HCT116 (cell line): ENCODE data around the gene XPOT. TPM values are rescaled to one million over a fixed set of nuclear protein-coding genes. Genes with fewer than 3 reads are reported as not detected.

Experiments used
- ATAC-seq: fragments of 200-7000 bp; cut with Tn5 transposase; 2 replicates; pipeline ENCODE4 v1.9.1; 2020; ENCODE audit warnings: mild to moderate bottlenecking, moderate library complexity
- BruUV-seq: library from RNA; stranded (reverse); fragments of 400-500 nt; replicated peaks from 2 replicates; lab custom pipeline; 2021; lab: Mats Ljungman, UMichigan
- CTCF ChIA-PET: fragments of 300-600 bp; sonication (Branson Sonifier 250); formaldehyde crosslinking; loops from one replicate; lab custom pipeline; 2021; ENCODE audit warnings: antibody characterized with exemption; lab: Charles Lee
- POLR2A ChIA-PET: fragments of 300-600, 350-600 bp; sonication (Branson Sonifier 250); formaldehyde crosslinking; loops from one replicate; lab custom pipeline; 2021; ENCODE audit warnings: antibody characterized with exemption; lab: Charles Lee
- RAD21 ChIA-PET, 2 experiments: fragments of 300-600 bp; sonication (Branson Sonifier 250); formaldehyde crosslinking; loops; one replicate each; lab custom pipeline; 2023; ENCODE audit warnings: low total read pairs in 2 of 2; ENCODE audit not compliant: uncharacterized antibody in 2 of 2, unreplicated experiment in 2 of 2, low non-redundant PET in 1 of 2; lab: Charles Lee
- DNase-seq: peaks from one replicate; pipeline ENCODE4 v3.0.0-alpha.2; 2010; ENCODE audit warnings: low read depth, low spot score
- H2AFZ ChIP-seq: fragments of 200-600 bp; shearing (Covaris generic), sonication (generic); 2 replicates; pipeline ENCODE4 v1.6.1; 2017; ENCODE audit warnings: low read depth, mixed run types, mixed read lengths, antibody characterized with exemption, low read length; ENCODE audit not compliant: poor library complexity, severe bottlenecking
- H3K27ac ChIP-seq: 2 replicates; pipeline ENCODE4 v1.5.1; 2012; ENCODE audit warnings: low read depth, low read length
- H3K27me3 ChIP-seq: fragments of 200-600 bp; sonication (generic); 2 replicates; pipeline ENCODE4 v1.6.1; 2016; ENCODE audit warnings: mixed run types, low read length, mixed read lengths; ENCODE audit not compliant: insufficient read depth
- H3K36me3 ChIP-seq, 2 experiments: fragments of 200-500 bp in 1 of 2; fragments of 200-600 bp in 1 of 2; sonication (Bioruptor generic) in 1 of 2; sonication (generic) in 1 of 2; 2 replicates each; pipeline versions ENCODE4 v1.5.1 to v1.6.1; 2014 to 2016; ENCODE audit warnings: low read length in 2 of 2, inconsistent platforms in 1 of 2, mixed read lengths in 1 of 2, mixed run types in 1 of 2; ENCODE audit not compliant: insufficient read depth in 2 of 2, control insufficient read depth in 1 of 2
- H3K4me1 ChIP-seq, 2 experiments: fragments of 200-600 bp in 1 of 2; sonication (generic) in 1 of 2; 2 replicates each; pipeline versions ENCODE4 v1.5.1 to v1.6.1; 2012 to 2017; ENCODE audit warnings: low read length in 2 of 2, inconsistent platforms in 1 of 2, mild to moderate bottlenecking in 1 of 2, mixed read lengths in 1 of 2, mixed run types in 1 of 2, moderate library complexity in 1 of 2; ENCODE audit not compliant: insufficient read depth in 2 of 2, control insufficient read depth in 1 of 2
- H3K4me2 ChIP-seq: fragments of 200-600 bp; sonication (generic); 2 replicates; pipeline ENCODE4 v1.6.1; 2017; ENCODE audit warnings: mixed run types, low read length, mixed read lengths
- H3K4me3 ChIP-seq, 2 experiments: fragments of 200-600 bp in 1 of 2; sonication (generic) in 1 of 2; replicated peaks in 1 of 2; 2 replicates each; pipeline ENCODE4 v1.5.1; 2011 to 2016; ENCODE audit warnings: low read length in 2 of 2, control low read depth in 1 of 2, low read depth in 1 of 2, mild to moderate bottlenecking in 1 of 2, mixed read lengths in 1 of 2, mixed run types in 1 of 2
- H3K79me2 ChIP-seq: fragments of 200-600 bp; sonication (generic); 2 replicates; pipeline ENCODE4 v1.6.1; 2017; ENCODE audit warnings: mild to moderate bottlenecking, mixed run types, low read length, moderate library complexity, mixed read lengths; ENCODE audit not compliant: insufficient read depth
- H3K9ac ChIP-seq: fragments of 200-600 bp; sonication (generic); 2 replicates; pipeline ENCODE4 v1.6.1; 2016; ENCODE audit warnings: low read length, mixed read lengths
- H3K9me2 ChIP-seq: fragments of 200-600 bp; sonication (generic), shearing (Covaris generic); 2 replicates; pipeline ENCODE4 v1.6.1; 2017; ENCODE audit warnings: mixed run types, mild to moderate bottlenecking, moderate library complexity; ENCODE audit not compliant: insufficient read depth
- H3K9me3 ChIP-seq, 2 experiments: fragments of 200-500 bp in 1 of 2; fragments of 200-600 bp in 1 of 2; sonication (Bioruptor generic) in 1 of 2; sonication (generic) in 1 of 2; 2 replicates each; pipeline ENCODE4 v1.6.1; 2014 to 2017; ENCODE audit warnings: low read length in 2 of 2, mixed read lengths in 2 of 2, inconsistent platforms in 1 of 2, low read depth in 1 of 2, mild to moderate bottlenecking in 1 of 2, mixed run types in 1 of 2, moderate library complexity in 1 of 2; ENCODE audit not compliant: control insufficient read depth in 1 of 2, insufficient read depth in 1 of 2
- H4K20me1 ChIP-seq: fragments of 200-600 bp; sonication (generic), shearing (Covaris generic); 2 replicates; pipeline ENCODE4 v1.6.1; 2017; ENCODE audit warnings: mixed run types, mild to moderate bottlenecking, moderate library complexity; ENCODE audit not compliant: insufficient read depth
- CBX3 ChIP-seq: IDR thresholded peaks from 2 replicates; pipeline ENCODE4 v1.6.1; 2012; ENCODE audit warnings: low read depth
- ELF1 ChIP-seq: IDR thresholded peaks from 2 replicates; pipeline ENCODE4 v1.6.1; 2012; ENCODE audit warnings: low read depth, borderline replicate concordance
- EZH2phosphoT487 ChIP-seq: fragments of 200-600 bp; IDR thresholded peaks from 2 replicates; pipeline ENCODE4 v1.6.1; 2018; ENCODE audit warnings: antibody characterized with exemption, borderline replicate concordance
- FOSL1 ChIP-seq: IDR thresholded peaks from 2 replicates; pipeline ENCODE4 v1.6.1; 2012; ENCODE audit warnings: low read depth
- POLR2AphosphoS5 ChIP-seq: IDR thresholded peaks from 2 replicates; pipeline ENCODE4 v1.6.1; 2011; ENCODE audit warnings: mild to moderate bottlenecking, low read depth, low read length, moderate library complexity
- RAD21 ChIP-seq: IDR thresholded peaks from 2 replicates; pipeline ENCODE4 v1.6.1; 2012; ENCODE audit warnings: low read depth, mild to moderate bottlenecking
- SIN3A ChIP-seq: IDR thresholded peaks from 2 replicates; pipeline ENCODE4 v1.6.1; 2012; ENCODE audit warnings: low read depth
- SP1 ChIP-seq: IDR thresholded peaks from 2 replicates; pipeline ENCODE4 v1.6.1; 2012; ENCODE audit warnings: low read depth
- TCF7L2 ChIP-seq: IDR thresholded peaks from 2 replicates; pipeline ENCODE4 v1.7.0; 2011; ENCODE audit warnings: borderline replicate concordance, inconsistent platforms; ENCODE audit not compliant: insufficient read depth, insufficient read length; ENCODE audit errors: extremely low read depth
- YY1 ChIP-seq: IDR thresholded peaks from 2 replicates; pipeline ENCODE4 v1.6.1; 2011; ENCODE audit warnings: low read length, low read depth, moderate library complexity, mild to moderate bottlenecking; ENCODE audit not compliant: insufficient replicate concordance; ENCODE audit errors: extremely low read depth
- ZNF274 ChIP-seq: fragments of 200-500 bp; sonication (Bioruptor generic); IDR thresholded peaks from 2 replicates; pipeline ENCODE4 v1.6.1; 2014; ENCODE audit warnings: mild to moderate bottlenecking, low read depth, low read length, inconsistent platforms
- intact Hi-C: fragments of 100-400 bp; cut with micrococcal nuclease; formaldehyde crosslinking; loops from 2 replicates; pipeline ENCODE4 v1.10.0; 2022
- total RNA-seq: library from RNA; stranded (reverse); gene quantifications from one replicate; pipeline ENCODE4 v1.2.1, GENCODE V29; 2021; ENCODE audit not compliant: unreplicated experiment
- TF ChIP-seq, protein P1 (sequence below): IDR thresholded peaks from 2 replicates; pipeline ENCODE4 v1.6.1; 2012; ENCODE audit warnings: low read depth
- TF ChIP-seq, protein P2 (sequence below): IDR thresholded peaks from 2 replicates; pipeline ENCODE4 v1.6.1; 2011; ENCODE audit warnings: mild to moderate bottlenecking, low read length, moderate library complexity; ENCODE audit not compliant: insufficient replicate concordance; ENCODE audit errors: extremely low read depth

XPOT gene
- total RNA-seq, 1 experiment from 2014 or later, result 120 TPM

DNA sequence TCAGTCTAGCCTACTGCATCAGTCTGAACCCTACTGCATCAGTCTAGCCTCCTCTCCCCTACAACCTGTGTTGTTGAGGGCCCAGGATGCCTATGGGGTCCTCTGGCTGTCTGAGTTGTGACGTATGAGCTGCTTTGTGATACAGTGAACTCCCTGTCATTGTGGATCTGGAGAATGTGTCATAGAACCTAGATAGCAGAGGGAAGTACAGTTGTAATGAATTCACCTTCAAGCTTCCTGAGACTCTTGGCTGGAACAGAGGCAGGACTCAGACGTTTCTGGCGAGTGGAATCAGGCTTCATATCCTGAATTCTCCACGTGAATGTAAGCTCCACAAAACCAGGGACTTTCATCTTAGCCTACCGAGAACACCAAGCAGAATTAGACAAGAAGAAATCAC, 64.8 kb downstream of the XPOT start:
- no peak for ATAC-seq
- TF ChIP-seq SIN3A (no peak), RAD21 (no peak), SP1 (no peak), ELF1 (no peak)
- TF ChIP-seq, protein P1, sequence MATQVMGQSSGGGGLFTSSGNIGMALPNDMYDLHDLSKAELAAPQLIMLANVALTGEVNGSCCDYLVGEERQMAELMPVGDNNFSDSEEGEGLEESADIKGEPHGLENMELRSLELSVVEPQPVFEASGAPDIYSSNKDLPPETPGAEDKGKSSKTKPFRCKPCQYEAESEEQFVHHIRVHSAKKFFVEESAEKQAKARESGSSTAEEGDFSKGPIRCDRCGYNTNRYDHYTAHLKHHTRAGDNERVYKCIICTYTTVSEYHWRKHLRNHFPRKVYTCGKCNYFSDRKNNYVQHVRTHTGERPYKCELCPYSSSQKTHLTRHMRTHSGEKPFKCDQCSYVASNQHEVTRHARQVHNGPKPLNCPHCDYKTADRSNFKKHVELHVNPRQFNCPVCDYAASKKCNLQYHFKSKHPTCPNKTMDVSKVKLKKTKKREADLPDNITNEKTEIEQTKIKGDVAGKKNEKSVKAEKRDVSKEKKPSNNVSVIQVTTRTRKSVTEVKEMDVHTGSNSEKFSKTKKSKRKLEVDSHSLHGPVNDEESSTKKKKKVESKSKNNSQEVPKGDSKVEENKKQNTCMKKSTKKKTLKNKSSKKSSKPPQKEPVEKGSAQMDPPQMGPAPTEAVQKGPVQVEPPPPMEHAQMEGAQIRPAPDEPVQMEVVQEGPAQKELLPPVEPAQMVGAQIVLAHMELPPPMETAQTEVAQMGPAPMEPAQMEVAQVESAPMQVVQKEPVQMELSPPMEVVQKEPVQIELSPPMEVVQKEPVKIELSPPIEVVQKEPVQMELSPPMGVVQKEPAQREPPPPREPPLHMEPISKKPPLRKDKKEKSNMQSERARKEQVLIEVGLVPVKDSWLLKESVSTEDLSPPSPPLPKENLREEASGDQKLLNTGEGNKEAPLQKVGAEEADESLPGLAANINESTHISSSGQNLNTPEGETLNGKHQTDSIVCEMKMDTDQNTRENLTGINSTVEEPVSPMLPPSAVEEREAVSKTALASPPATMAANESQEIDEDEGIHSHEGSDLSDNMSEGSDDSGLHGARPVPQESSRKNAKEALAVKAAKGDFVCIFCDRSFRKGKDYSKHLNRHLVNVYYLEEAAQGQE, result no peak
- TF ChIP-seq, all 23 proteins: peak for 0
- no peaks in the 10 kb centered on the region for H3K27me3 ChIP-seq
- H3K36me3 ChIP-seq, result peaks cover 46 to 49% of the 10 kb centered on the region in 2 experiments
- RAD21 ChIA-PET, result interaction anchor here in 1 of 2 experiments (0.6 kb wide), 1 partner anchor 652 kb away, joined by 3 read pairs; no protein-coding TSS in a partner anchor
- H3K9me3 ChIP-seq, result no peaks in the 10 kb centered on the region
- no TSS peak for BruUV-seq
- no peak for DNase-seq
- no peak overlapping the region for H3K9ac ChIP-seq
- peaks cover 4% of the 10 kb centered on the region; the same call in 1 of the 2 replicates for H3K79me2 ChIP-seq
- no peak overlapping the region for H3K4me2 ChIP-seq
- no peaks in the 10 kb centered on the region for H4K20me1 ChIP-seq
- H2AFZ ChIP-seq, result no peak overlapping the region
- POLR2A ChIA-PET, result no interaction called here
- H3K9me2 ChIP-seq, result no peaks in the 10 kb centered on the region
- CTCF ChIA-PET, result no interaction called here
- no peak overlapping the region for H3K27ac ChIP-seq
- H3K4me1 ChIP-seq, result no peaks in the 10 kb centered on the region
- intact Hi-C loops, result no loop called here
- no peak overlapping the region for H3K4me3 ChIP-seq

DNA sequence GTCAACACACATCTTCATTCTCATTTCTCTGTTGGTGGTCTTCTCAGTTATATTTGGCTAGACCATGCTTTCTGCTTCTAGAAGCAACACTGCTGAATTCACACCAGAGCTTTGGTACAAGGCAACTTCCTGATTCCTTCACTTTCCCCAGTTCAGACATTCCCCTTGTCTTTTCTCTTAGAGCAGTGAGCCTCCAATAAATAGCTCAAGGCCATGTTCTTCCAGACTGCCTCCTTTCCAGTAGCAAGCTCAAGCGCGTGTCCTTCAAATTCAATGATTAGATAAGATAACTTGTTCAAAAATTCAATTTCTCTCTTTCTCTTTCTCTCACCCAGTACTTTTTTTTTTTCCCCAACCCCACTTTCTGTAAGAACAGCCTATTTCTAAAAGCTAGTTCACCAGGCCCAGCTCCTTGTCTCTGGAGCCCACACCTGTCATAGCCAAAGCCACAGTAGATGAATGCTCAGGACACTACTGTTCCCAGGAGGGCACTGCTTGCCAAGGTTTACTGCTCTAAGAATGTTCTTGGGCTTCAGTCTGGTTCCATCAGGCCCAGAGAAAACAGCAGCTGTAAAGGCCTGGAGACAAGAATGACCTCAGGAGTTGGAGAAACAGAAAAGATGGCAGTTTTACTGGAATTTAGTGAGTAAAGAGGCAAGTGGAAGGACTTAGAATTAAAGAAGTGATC, 65.4 kb downstream of the XPOT start:
- intact Hi-C loops, result no loop called here
- no peak overlapping the region for H3K9ac ChIP-seq
- H3K27ac ChIP-seq, result no peak overlapping the region
- no peaks in the 10 kb centered on the region for H3K9me3 ChIP-seq
- no TSS peak for BruUV-seq
- no peaks in the 10 kb centered on the region for H3K9me2 ChIP-seq
- ATAC-seq (no peak), DNase-seq (no peak)
- ChIA-PET CTCF (no interaction called here), RAD21 (interaction anchor here in 1 of 2 experiments (0.6 kb wide), 1 partner anchor 653 kb away, joined by 3 read pairs; no protein-coding TSS in a partner anchor), POLR2A (no interaction called here)
- H3K4me2 ChIP-seq, result no peak overlapping the region
- peaks cover 4% of the 10 kb centered on the region; the same call in 1 of the 2 replicates for H3K79me2 ChIP-seq
- H4K20me1 ChIP-seq, result no peaks in the 10 kb centered on the region
- no peak overlapping the region for H2AFZ ChIP-seq
- H3K4me1 ChIP-seq, result no peaks in the 10 kb centered on the region
- no peak overlapping the region for H3K4me3 ChIP-seq
- H3K36me3 ChIP-seq, result peaks cover 44 to 48% of the 10 kb centered on the region in 2 experiments
- no peaks in the 10 kb centered on the region for H3K27me3 ChIP-seq
- TF ChIP-seq POLR2AphosphoS5, result no peak
- no peak for TF ChIP-seq SP1
- TF ChIP-seq FOSL1, result no peak
- TF ChIP-seq SIN3A, result no peak
- TF ChIP-seq TCF7L2, result no peak
- TF ChIP-seq EZH2phosphoT487, result no peak
- no peak for TF ChIP-seq ZNF274
- no peak for TF ChIP-seq CBX3
- TF ChIP-seq YY1, result no peak
- TF ChIP-seq, protein P2, sequence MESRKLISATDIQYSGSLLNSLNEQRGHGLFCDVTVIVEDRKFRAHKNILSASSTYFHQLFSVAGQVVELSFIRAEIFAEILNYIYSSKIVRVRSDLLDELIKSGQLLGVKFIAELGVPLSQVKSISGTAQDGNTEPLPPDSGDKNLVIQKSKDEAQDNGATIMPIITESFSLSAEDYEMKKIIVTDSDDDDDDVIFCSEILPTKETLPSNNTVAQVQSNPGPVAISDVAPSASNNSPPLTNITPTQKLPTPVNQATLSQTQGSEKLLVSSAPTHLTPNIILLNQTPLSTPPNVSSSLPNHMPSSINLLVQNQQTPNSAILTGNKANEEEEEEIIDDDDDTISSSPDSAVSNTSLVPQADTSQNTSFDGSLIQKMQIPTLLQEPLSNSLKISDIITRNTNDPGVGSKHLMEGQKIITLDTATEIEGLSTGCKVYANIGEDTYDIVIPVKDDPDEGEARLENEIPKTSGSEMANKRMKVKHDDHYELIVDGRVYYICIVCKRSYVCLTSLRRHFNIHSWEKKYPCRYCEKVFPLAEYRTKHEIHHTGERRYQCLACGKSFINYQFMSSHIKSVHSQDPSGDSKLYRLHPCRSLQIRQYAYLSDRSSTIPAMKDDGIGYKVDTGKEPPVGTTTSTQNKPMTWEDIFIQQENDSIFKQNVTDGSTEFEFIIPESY, result no peak
- TF ChIP-seq RAD21, result no peak
